CD4-positive, alpha-beta memory T cell (primary cell): ENCODE data around the gene HPS1. TPM values are rescaled to one million over a fixed set of nuclear protein-coding genes. Genes with fewer than 3 reads are reported as not detected.
A peak's percentile ranks its signal among the peaks of the same experiment; 100 is the strongest.

ENCODE experiments used
- CTCF ChIA-PET: fragments of 350-600 bp; sonication (Branson Sonifier 250); formaldehyde crosslinking; loops from one replicate; lab custom pipeline; 2021; ENCODE audit warnings: inconsistent platforms; ENCODE audit not compliant: partially characterized antibody; lab: Charles Lee
- POLR2A ChIA-PET: fragments of 350-600 bp; sonication (Branson Sonifier 250); formaldehyde crosslinking; loops from one replicate; lab custom pipeline; 2021; ENCODE audit not compliant: partially characterized antibody; lab: Charles Lee
- DNase-seq, 5 donors: peaks; one replicate each; pipeline versions ENCODE4 v3.0.0 to v3.0.0-alpha.2; 2020 to 2022; ENCODE audit warnings: mixed read lengths in 1 of 5
- H3K27ac ChIP-seq: one replicate; pipeline ENCODE4 v1.7.0; 2013; ENCODE audit warnings: low read depth, low read length
- H3K27me3 ChIP-seq: 2 replicates; pipeline ENCODE4 v1.7.0; 2013; ENCODE audit warnings: mild to moderate bottlenecking, low read length, moderate library complexity; ENCODE audit not compliant: insufficient read depth
- H3K36me3 ChIP-seq: 2 replicates; pipeline ENCODE4 v1.7.0; 2013; ENCODE audit warnings: mild to moderate bottlenecking, low read length, moderate library complexity; ENCODE audit not compliant: insufficient read depth
- H3K4me1 ChIP-seq: 2 replicates; pipeline ENCODE4 v1.7.0; 2013; ENCODE audit warnings: mild to moderate bottlenecking, low read length, moderate library complexity; ENCODE audit not compliant: insufficient read depth
- H3K4me3 ChIP-seq, 2 donors: one replicate each; pipeline ENCODE4 v1.7.0; 2013; ENCODE audit warnings: low read length in 2 of 2, mild to moderate bottlenecking in 1 of 2
- H3K9me3 ChIP-seq, 2 donors: one replicate each; pipeline ENCODE4 v1.7.0; 2013; ENCODE audit warnings: low read length in 2 of 2, control low read depth in 1 of 2; ENCODE audit not compliant: control insufficient read depth in 1 of 2
- H3K27ac Mint-ChIP-seq, 7 donors: one replicate each; pipeline ENCODE4 v1.8.0; 2020 to 2021; ENCODE audit warnings: mixed read lengths in 7 of 7, mild to moderate bottlenecking in 6 of 7, inconsistent platforms in 3 of 7, moderate library complexity in 3 of 7
- H3K27me3 Mint-ChIP-seq, 2 donors: one replicate each; pipeline ENCODE4 v1.8.0; 2020 to 2021; ENCODE audit warnings: mixed read lengths in 2 of 2
- H3K36me3 Mint-ChIP-seq, 2 donors: one replicate each; pipeline ENCODE4 v1.8.0; 2020 to 2021; ENCODE audit warnings: mixed read lengths in 2 of 2, inconsistent platforms in 1 of 2, mild to moderate bottlenecking in 1 of 2
- H3K4me1 Mint-ChIP-seq, 4 donors: one replicate each; pipeline ENCODE4 v1.8.0; 2020 to 2021; ENCODE audit warnings: mixed read lengths in 4 of 4, mild to moderate bottlenecking in 1 of 4
- H3K4me3 Mint-ChIP-seq, 8 donors: one replicate each; pipeline ENCODE4 v1.8.0; 2020 to 2021; ENCODE audit warnings: mixed read lengths in 8 of 8, mild to moderate bottlenecking in 7 of 8, moderate library complexity in 6 of 8, inconsistent platforms in 3 of 8
- H3K9me3 Mint-ChIP-seq, 8 donors: one replicate each; pipeline ENCODE4 v1.8.0; 2020 to 2021; ENCODE audit warnings: mixed read lengths in 8 of 8, mild to moderate bottlenecking in 5 of 8, inconsistent platforms in 3 of 8, moderate library complexity in 1 of 8
- intact Hi-C: fragments of 100-400 bp; cut with micrococcal nuclease; formaldehyde crosslinking; loops from one replicate; pipeline ENCODE4 v1.15.1; 2023
- polyA plus RNA-seq, 2 donors: library from polyadenylated mRNA; unstranded; fragments of 300-500 nt; fragmentation: Illumina TruSeq; gene quantifications; one replicate each; pipeline ENCODE4 v1.2.3, GENCODE V29; 2021
- total RNA-seq, 2 experiments: library from RNA; stranded (reverse); gene quantifications; one replicate each; pipeline ENCODE4 v1.2.3, GENCODE V29; 2021

HPS1 gene
- total and polyA plus RNA-seq, 4 experiments from 2014 or later, result 72.0 to 115 (median 91.3) TPM

DNA sequence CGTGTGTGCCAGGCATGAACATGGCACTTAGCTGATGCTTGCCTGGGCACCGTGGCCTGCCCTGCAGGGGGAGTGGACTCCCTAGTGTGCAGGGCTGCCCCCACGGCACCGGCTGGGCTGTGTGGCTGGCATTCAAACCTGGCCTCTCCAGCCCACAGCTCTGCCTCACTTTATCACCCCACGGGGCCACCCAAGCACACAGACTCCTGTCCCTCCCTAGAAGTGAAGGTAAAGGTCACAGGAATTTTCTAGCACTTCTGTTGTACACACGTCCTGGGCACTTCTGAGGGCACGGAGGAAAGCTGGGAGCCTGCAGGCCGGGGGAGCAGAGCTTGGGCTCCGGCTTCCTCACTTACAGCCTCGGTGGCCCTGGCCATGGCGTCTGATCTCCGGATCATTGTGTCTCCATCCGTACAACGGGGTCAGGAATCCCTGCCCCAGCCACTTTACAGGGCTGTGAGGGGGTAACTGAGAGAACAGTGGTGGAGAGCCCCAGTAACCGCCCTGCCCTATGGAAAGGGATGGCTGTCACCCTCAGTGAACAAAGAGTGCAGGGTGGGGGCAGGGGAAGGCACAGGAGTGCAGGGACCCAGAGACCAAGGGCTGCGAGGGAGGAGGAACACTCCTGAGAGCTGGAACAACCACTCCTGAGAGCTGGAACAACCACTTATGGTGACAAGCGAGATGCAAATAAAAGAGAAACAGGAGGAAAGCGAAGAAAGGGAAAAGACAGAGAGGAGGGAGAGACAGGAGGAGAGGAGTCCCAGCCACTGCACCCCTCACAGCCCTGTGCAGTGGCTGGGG lies 27.9 kb downstream of the HPS1 start:
- Histone ChIP-seq H3K27me3 (no peaks in the 10 kb centered on the region), H3K4me3 (no peak overlapping the region), H3K27ac (no peak overlapping the region), H3K4me1 (peaks cover 16% of the 10 kb centered on the region), H3K36me3 (peaks cover 28% of the 10 kb centered on the region), H3K9me3 (no peaks in the 10 kb centered on the region)
- DNase-seq, result no peak
- Mint-ChIP-seq H3K4me1 (peaks cover 12 to 22% (median 15%) of the 10 kb centered on the region in 4 donors), H3K4me3 (no peak overlapping the region), H3K27ac (peak overlapping the region in 2 of 7 donors; percentile 29 to 79), H3K9me3 (no peaks in the 10 kb centered on the region), H3K27me3 (no peaks in the 10 kb centered on the region), H3K36me3 (peaks cover 21 to 62% of the 10 kb centered on the region in 2 donors)
- CTCF ChIA-PET, result no interaction called here
- POLR2A ChIA-PET, result no interaction called here
- intact Hi-C loops, result no loop called here

DNA sequence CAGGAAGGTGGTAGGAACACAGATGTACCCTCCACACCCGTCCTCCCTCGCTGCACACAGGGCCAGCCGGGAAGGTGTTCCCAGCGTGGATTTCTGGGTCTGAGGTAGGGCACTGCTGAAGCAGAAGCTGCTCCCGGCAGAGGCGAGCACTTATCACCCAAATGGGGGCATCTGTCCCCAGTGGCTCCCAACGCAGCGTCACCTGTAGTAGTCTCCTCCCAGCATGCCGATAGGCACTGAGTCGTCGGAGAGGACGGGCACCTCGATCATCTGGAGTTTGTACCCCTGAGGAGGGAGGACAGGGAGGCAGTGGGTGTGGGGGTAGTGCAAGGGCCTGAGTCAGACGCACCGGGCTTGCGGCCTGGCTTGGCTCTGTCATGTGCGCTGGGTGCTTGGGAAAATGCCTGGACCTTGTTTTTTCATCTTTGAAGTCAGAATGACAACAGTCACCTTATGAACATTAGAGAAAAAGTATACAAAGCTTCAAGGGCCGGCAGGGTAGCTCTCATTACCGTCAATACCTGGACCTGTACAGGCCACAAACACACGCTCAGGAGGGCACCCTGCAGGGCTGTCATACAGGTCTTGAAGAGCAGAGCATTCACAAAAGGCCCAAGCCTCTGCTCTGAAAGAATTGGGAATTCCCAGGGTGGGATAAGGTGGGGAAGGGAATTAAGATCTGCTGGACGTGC lies 28.6 kb downstream of the HPS1 start:
- intact Hi-C loops, result no loop called here
- H3K4me3 Mint-ChIP-seq, result no peak overlapping the region
- Histone ChIP-seq H3K4me3 (no peak overlapping the region), H3K27ac (no peak overlapping the region), H3K36me3 (peaks cover 21% of the 10 kb centered on the region), H3K27me3 (no peaks in the 10 kb centered on the region), H3K9me3 (no peaks in the 10 kb centered on the region), H3K4me1 (peaks cover 16% of the 10 kb centered on the region)
- peaks cover 21 to 59% of the 10 kb centered on the region in 2 donors for H3K36me3 Mint-ChIP-seq
- DNase-seq, result no peak
- H3K27me3 Mint-ChIP-seq, result no peaks in the 10 kb centered on the region
- ChIA-PET CTCF (interaction anchor here (0.9 kb wide), 1 partner anchor 7 kb away, joined by 4 read pairs; no protein-coding TSS in a partner anchor), POLR2A (no interaction called here)
- H3K27ac Mint-ChIP-seq, result peak overlapping the region in 2 of 7 donors; percentile 15 to 37
- H3K4me1 Mint-ChIP-seq, result peaks cover 12 to 25% (median 15%) of the 10 kb centered on the region in 4 donors
- H3K9me3 Mint-ChIP-seq, result no peaks in the 10 kb centered on the region

DNA sequence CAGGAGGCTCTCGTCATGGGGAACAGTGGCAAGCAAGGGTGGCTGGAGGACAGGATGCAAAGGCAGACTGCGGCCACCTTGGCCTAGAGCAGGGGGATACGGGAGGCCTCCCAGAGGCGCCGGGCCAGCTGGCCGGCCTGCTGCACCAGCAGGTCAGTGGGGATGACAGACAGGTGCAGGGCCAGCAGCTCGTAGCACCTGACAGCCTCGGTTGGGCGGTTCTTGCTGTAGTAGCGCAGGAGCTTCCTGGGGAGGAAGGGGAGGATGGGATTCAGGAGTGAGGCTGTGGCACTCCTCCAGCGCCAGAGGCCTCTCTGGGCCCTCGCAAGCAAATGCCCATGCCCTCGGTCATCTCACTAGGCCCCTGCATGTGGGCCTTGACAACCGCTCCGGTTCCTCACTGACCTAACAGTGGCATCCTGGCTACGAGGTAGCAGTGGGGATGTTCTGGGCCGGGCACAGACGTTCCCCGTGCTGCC lies 29.2 kb downstream of the HPS1 start:
- DNase-seq, result no peak
- peaks cover 12 to 25% (median 16%) of the 10 kb centered on the region in 4 donors for H3K4me1 Mint-ChIP-seq
- H3K36me3 Mint-ChIP-seq, result peaks cover 18 to 54% of the 10 kb centered on the region in 2 donors
- POLR2A ChIA-PET, result no interaction called here
- Histone ChIP-seq H3K36me3 (peaks cover 15% of the 10 kb centered on the region), H3K27ac (no peak overlapping the region), H3K9me3 (no peaks in the 10 kb centered on the region), H3K4me3 (no peak overlapping the region), H3K4me1 (peaks cover 16% of the 10 kb centered on the region), H3K27me3 (no peaks in the 10 kb centered on the region)
- H3K27ac Mint-ChIP-seq, result peak overlapping the region in 1 of 7 donors; percentile 86
- H3K27me3 Mint-ChIP-seq, result no peaks in the 10 kb centered on the region
- no peaks in the 10 kb centered on the region for H3K9me3 Mint-ChIP-seq
- CTCF ChIA-PET, result interaction anchor here (0.9 kb wide), 1 partner anchor 8 kb away, joined by 4 read pairs; no protein-coding TSS in a partner anchor
- intact Hi-C loops, result no loop called here
- no peak overlapping the region for H3K4me3 Mint-ChIP-seq

DNA sequence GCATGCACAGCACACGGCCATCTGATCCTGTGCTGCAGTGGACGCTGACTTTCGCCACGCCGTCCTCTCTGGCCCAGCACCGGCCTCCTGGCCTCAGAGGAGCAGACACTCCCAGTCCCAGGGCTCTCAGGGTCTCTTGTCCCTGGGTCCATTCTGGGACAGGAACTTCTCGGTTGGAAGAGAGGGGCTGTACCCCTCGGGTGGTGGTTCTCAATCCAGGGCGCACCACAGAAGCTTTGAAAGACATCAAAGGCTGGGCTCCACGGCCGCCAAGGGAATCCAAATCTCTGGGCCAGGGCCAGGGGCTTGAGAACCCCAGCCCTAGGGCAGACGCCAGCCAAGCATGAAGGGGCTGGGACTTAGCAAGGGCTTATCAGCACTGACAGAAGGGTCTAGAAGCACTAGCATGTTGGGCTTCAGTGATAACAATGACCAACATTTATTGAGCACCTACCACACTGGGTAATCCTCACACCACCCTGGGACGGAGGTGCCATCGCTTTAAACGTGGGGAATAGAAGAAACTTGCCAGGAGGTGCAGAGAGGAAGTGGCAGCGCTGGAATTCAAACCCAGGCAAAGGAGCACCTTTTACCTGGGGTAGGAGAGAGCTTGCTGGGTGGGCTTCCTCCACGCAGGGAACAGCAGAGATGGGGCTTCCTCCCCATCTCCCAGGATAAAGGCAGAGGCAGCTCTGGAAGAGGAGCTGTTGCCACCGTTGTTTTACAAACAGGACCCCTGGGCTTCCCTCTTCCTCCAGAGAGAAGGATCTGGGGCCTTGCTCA lies 29.9 kb downstream of the HPS1 start:
- Mint-ChIP-seq H3K4me3 (no peak overlapping the region), H3K36me3 (peaks cover 18 to 49% of the 10 kb centered on the region in 2 donors), H3K27ac (peak overlapping the region in 5 of 7 donors; percentile 5 to 92 (median 86)), H3K9me3 (no peaks in the 10 kb centered on the region), H3K4me1 (peaks cover 12 to 25% (median 17%) of the 10 kb centered on the region in 4 donors), H3K27me3 (no peaks in the 10 kb centered on the region)
- H3K4me1 ChIP-seq, result peaks cover 16% of the 10 kb centered on the region
- ChIA-PET POLR2A (no interaction called here), CTCF (interaction anchor here (0.9 to 2.7 kb wide), 2 partner anchors 9 kb away, joined by 4 to 10 read pairs; no protein-coding TSS in a partner anchor)
- no peaks in the 10 kb centered on the region for H3K9me3 ChIP-seq
- peaks cover 12% of the 10 kb centered on the region for H3K36me3 ChIP-seq
- H3K27me3 ChIP-seq, result no peaks in the 10 kb centered on the region
- intact Hi-C loops, result no loop called here
- H3K4me3 ChIP-seq, result no peak overlapping the region
- H3K27ac ChIP-seq, result no peak overlapping the region
- DNase-seq, result no peak

DNA sequence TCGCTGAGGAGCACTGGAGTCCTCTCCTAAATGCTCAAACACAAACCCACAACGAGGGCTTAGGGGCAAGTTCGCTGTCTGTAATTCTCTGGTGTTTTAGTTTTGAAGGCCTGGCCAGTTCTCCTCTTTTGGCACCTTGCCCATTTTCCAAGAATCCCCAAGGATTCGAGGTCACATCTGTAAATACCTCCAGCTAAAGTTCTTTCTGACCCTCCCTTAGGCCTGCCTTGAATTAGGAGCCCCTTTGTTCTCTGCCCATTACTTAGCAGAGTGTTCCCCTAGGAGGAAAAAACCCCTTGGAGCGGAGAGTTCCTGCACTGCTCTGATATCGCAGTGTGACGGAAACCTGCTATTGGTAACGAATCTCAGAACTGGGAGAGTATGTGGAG lies 31.0 kb downstream of the HPS1 start:
- no peak for DNase-seq
- Histone ChIP-seq H3K36me3 (peaks cover 12% of the 10 kb centered on the region), H3K4me3 (no peak overlapping the region), H3K27ac (peak overlapping the region; percentile 47), H3K9me3 (no peaks in the 10 kb centered on the region), H3K27me3 (no peaks in the 10 kb centered on the region), H3K4me1 (peaks cover 16% of the 10 kb centered on the region)
- Mint-ChIP-seq H3K27ac (peak overlapping the region; percentile 19 to 97 (median 64)), H3K27me3 (no peaks in the 10 kb centered on the region), H3K9me3 (no peaks in the 10 kb centered on the region), H3K4me1 (peaks cover 12 to 26% (median 19%) of the 10 kb centered on the region in 4 donors), H3K36me3 (peaks cover 12 to 39% of the 10 kb centered on the region in 2 donors), H3K4me3 (peak overlapping the region in 2 of 8 donors; percentile 49 to 98)
- POLR2A ChIA-PET, result interaction anchor here (0.5 to 2.0 kb wide), 4 partner anchors 10 to 244 kb away, joined by 3 to 9 read pairs (median 3); no protein-coding TSS in a partner anchor
- intact Hi-C loops, result loop anchor here (1.0 kb wide), 1 partner anchor 31 kb away; the partner anchor contains the start of gene HPS1
- CTCF ChIA-PET, result interaction anchor here (2.7 kb wide), 1 partner anchor 10 kb away, joined by 10 read pairs; no protein-coding TSS in a partner anchor

DNA sequence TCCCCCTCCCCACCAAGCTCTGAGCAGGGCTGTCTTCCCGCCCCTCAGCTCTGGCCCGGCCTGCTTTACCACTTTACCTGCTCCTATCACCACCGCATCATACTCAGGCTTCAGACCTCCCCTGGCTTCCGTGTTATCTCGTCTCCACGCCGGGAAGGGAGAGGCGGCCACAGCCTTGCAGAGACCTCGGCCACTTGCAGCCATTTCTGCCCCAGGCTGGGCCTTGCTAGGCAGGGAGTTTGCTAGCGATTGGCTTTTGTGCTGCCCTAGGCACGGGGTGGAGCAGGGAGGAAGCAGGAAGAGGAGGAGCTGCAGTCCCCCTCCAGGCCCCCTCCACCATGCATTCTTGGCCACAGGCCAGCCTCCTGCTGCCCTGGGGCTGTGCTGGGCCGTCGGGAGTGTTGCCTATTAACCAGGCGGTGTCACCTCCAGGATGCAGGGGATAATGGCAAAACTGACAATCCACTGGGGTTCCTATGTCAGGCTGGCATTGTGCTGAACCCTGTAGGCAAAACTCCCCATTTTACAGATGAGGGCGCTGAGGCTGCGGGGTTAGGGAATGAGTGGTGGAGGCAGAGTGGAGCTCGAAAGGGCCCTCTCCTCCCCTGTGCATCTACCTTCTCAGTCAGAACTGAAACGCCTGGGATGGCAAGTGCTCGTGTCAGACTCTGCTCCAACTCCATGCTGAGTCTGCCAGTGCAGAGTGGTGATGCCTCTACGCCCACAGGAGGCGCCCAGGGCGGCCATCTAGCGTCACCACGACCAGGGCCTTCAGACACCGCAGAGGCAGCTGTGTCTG lies 31.6 kb downstream of the HPS1 start, which contains the start of gene PYROXD2:
Gene PYROXD2, minus strand, starts transcription at position 251 of the 799 bp plus-strand sequence. Its CDS starts 47 bp downstream, at position 204.
- Histone ChIP-seq H3K36me3 (peaks cover 12% of the 10 kb centered on the region), H3K9me3 (no peaks in the 10 kb centered on the region), H3K27ac (peak within 1 kb of the TSS; percentile 47), H3K4me3 (peak within 1 kb of the TSS; percentile 39 to 47), H3K27me3 (no peaks in the 10 kb centered on the region), H3K4me1 (peaks cover 16% of the 10 kb centered on the region)
- ChIA-PET POLR2A (interaction anchor here (0.5 to 2.0 kb wide), 4 partner anchors 10 to 243 kb away, joined by 3 to 9 read pairs (median 3); no protein-coding TSS in a partner anchor), CTCF (interaction anchor here (2.7 kb wide), 1 partner anchor 11 kb away, joined by 10 read pairs; no protein-coding TSS in a partner anchor)
- intact Hi-C loops, result loop anchor here (1.0 kb wide), 1 partner anchor 31 kb away; the partner anchor contains the start of gene HPS1
- DNase-seq, result peak; percentile 50 to 62 (median 57)
- Mint-ChIP-seq H3K36me3 (peaks cover 12 to 38% of the 10 kb centered on the region in 2 donors), H3K4me3 (peak within 1 kb of the TSS; percentile 89 to 98 (median 94)), H3K4me1 (peaks cover 12 to 26% (median 19%) of the 10 kb centered on the region in 4 donors), H3K27me3 (no peaks in the 10 kb centered on the region), H3K27ac (peak within 1 kb of the TSS; percentile 86 to 97 (median 93)), H3K9me3 (no peaks in the 10 kb centered on the region)
